Measurements from ENCODE around the gene CDH4. TPM values are rescaled to one million over a fixed set of nuclear protein-coding genes. Genes with fewer than 3 reads are reported as not detected.

CDH4 gene
- total RNA-seq, 1 donor from 2014 or later = 39.7 TPM

- TF ChIP-seq CTCF (IDR thresholded peaks at IDR 0.05; ENCODE audit: insufficient read depth, low read length, poor library complexity, severe bottlenecking) = no peak
- no peak overlapping the region for H3K4me3 ChIP-seq (ENCODE audit: low read depth, low read length)
- DNase-seq (ENCODE audit: low read depth) = no peak
- H3K36me3 ChIP-seq (ENCODE audit: control insufficient read depth, insufficient read depth, low read length) = no peaks in the 10 kb centered on the region
- peaks cover 2% of the 10 kb centered on the region for H3K27me3 ChIP-seq (ENCODE audit: control insufficient read depth, insufficient read depth, low read length)
These were observed 526.4 kb downstream of the CDH4 start for GRCh38 chr20:61778495-61778863.

- no peak for DNase-seq (ENCODE audit: low read depth)
- Histone ChIP-seq H3K27me3 (ENCODE audit: control insufficient read depth, insufficient read depth, low read length) (peaks cover 2% of the 10 kb centered on the region), H3K36me3 (ENCODE audit: control insufficient read depth, insufficient read depth, low read length) (no peaks in the 10 kb centered on the region), H3K4me3 (ENCODE audit: low read depth, low read length) (no peak overlapping the region)
- TF ChIP-seq CTCF (IDR thresholded peaks at IDR 0.05; ENCODE audit: insufficient read depth, low read length, poor library complexity, severe bottlenecking) = no peak
These were observed 527.3 kb downstream of the CDH4 start for GRCh38 chr20:61779176-61779965.

- no peak for TF ChIP-seq CTCF (IDR thresholded peaks at IDR 0.05; ENCODE audit: insufficient read depth, low read length, poor library complexity, severe bottlenecking)
- Histone ChIP-seq H3K36me3 (ENCODE audit: control insufficient read depth, insufficient read depth, low read length) (no peaks in the 10 kb centered on the region), H3K4me3 (ENCODE audit: low read depth, low read length) (no peak overlapping the region), H3K27me3 (ENCODE audit: control insufficient read depth, insufficient read depth, low read length) (peaks cover 2% of the 10 kb centered on the region)
- DNase-seq (ENCODE audit: low read depth) = no peak
These were observed 528.0 kb downstream of the CDH4 start for GRCh38 chr20:61780066-61780465.

GRCh38 chr20:61784801-61785566 lies 532.9 kb downstream of the CDH4 start:
- Histone ChIP-seq H3K4me3 (ENCODE audit: low read depth, low read length) (no peak overlapping the region), H3K36me3 (ENCODE audit: control insufficient read depth, insufficient read depth, low read length) (no peaks in the 10 kb centered on the region), H3K27me3 (ENCODE audit: control insufficient read depth, insufficient read depth, low read length) (no peaks in the 10 kb centered on the region)
- no peak for TF ChIP-seq CTCF (IDR thresholded peaks at IDR 0.05; ENCODE audit: insufficient read depth, low read length, poor library complexity, severe bottlenecking)
- no peak for DNase-seq (ENCODE audit: low read depth)

- H3K36me3 ChIP-seq (ENCODE audit: control insufficient read depth, insufficient read depth, low read length) = no peaks in the 10 kb centered on the region
- no peak overlapping the region for H3K4me3 ChIP-seq (ENCODE audit: low read depth, low read length)
- no peak for TF ChIP-seq CTCF (IDR thresholded peaks at IDR 0.05; ENCODE audit: insufficient read depth, low read length, poor library complexity, severe bottlenecking)
- H3K27me3 ChIP-seq (ENCODE audit: control insufficient read depth, insufficient read depth, low read length) = no peaks in the 10 kb centered on the region
- DNase-seq (ENCODE audit: low read depth) = no peak
These were observed 533.4 kb downstream of the CDH4 start for GRCh38 chr20:61785567-61785816.
